A549 (cell line): ENCODE data around the gene XRN1. TPM values are rescaled to one million over a fixed set of nuclear protein-coding genes. Genes with fewer than 3 reads are reported as not detected.

ENCODE experiments used
- ATAC-seq, 2 experiments: fragments of 200-7000 bp in 1 of 2; fragments of >200 bp in 1 of 2; cut with Nextera tagmentation in 1 of 2; cut with Tn5 transposase in 1 of 2; 3 replicates each; pipeline versions ENCODE4 v1.8.0 to v1.9.1; 2018 to 2020; ENCODE audit warnings: mild to moderate bottlenecking in 1 of 2, moderate library complexity in 1 of 2
- CTCF ChIA-PET: fragments of 300-600 bp; sonication (Branson Sonifier 250); formaldehyde crosslinking; extraction: SDS; loops from one replicate; lab custom pipeline; 2021; ENCODE audit warnings: antibody characterized with exemption, inconsistent platforms; lab: Yijun Ruan, JAX
- POLR2A ChIA-PET: fragments of 350-600 bp; formaldehyde crosslinking; extraction: SDS; loops from one replicate; lab custom pipeline; 2021; ENCODE audit warnings: antibody characterized with exemption, inconsistent platforms; lab: Yijun Ruan, JAX
- DNase-seq, 2 experiments: peaks; one replicate each; pipeline versions ENCODE4 v3.0.0 to v3.0.0-alpha.2; 2011 to 2016; ENCODE audit warnings: low read depth in 1 of 2, low spot score in 1 of 2
- FAIRE-seq: peaks from 2 replicates; lab custom pipeline; 2011; peaks lifted over from hg19 to GRCh38; lab: Jason Lieb, UNC
- H3K27ac ChIP-seq, 2 experiments: fragments of >200 bp; sonication (Bioruptor Twin); formaldehyde crosslinking; 3 replicates each; pipeline ENCODE4 v1.5.1; 2016 to 2017
- H3K4me1 ChIP-seq: fragments of >200 bp; sonication (Bioruptor Twin); formaldehyde crosslinking; 3 replicates; pipeline ENCODE4 v1.6.1; 2016
- H3K4me2 ChIP-seq: fragments of >200 bp; sonication (Bioruptor Twin); formaldehyde crosslinking; 3 replicates; pipeline ENCODE4 v1.6.1; 2016
- H3K4me3 ChIP-seq: fragments of >200 bp; sonication (Bioruptor Twin); formaldehyde crosslinking; 3 replicates; pipeline ENCODE4 v1.5.1; 2016
- H3K9me3 ChIP-seq: fragments of >200 bp; sonication (Bioruptor Twin); formaldehyde crosslinking; 3 replicates; pipeline ENCODE4 v1.6.1; 2016
- CBX2 ChIP-seq: fragments of 200-600 bp; sonication (generic); IDR thresholded peaks from 2 replicates; pipeline ENCODE4 v1.6.1; 2016; ENCODE audit warnings: low read depth, mild to moderate bottlenecking, borderline replicate concordance
- CBX8 ChIP-seq: fragments of 200-600 bp; sonication (generic); IDR thresholded peaks from 2 replicates; pipeline ENCODE4 v1.6.1; 2016
- CEBPB ChIP-seq, 2 experiments: fragments of >200 bp in 1 of 2; sonication (Bioruptor Twin) in 1 of 2; formaldehyde crosslinking in 1 of 2; IDR thresholded peaks; 2 replicates each; pipeline ENCODE4 v1.6.1; 2012 to 2016
- FOSL2 ChIP-seq, 2 experiments: fragments of 450-650 bp in 1 of 2; fragments of >200 bp in 1 of 2; sonication (Bioruptor Twin) in 1 of 2; formaldehyde crosslinking; IDR thresholded peaks; 2 replicates each; pipeline versions ENCODE4 v1.5.0 to v1.6.1; 2016 to 2020; ENCODE audit warnings: mild to moderate bottlenecking in 1 of 2, moderate library complexity in 1 of 2
- GATA3 ChIP-seq: IDR thresholded peaks from 2 replicates; pipeline ENCODE4 v1.6.1; 2012; ENCODE audit warnings: borderline replicate concordance
- HDAC2 ChIP-seq: fragments of 200-600 bp; sonication (generic); IDR thresholded peaks from 2 replicates; pipeline ENCODE4 v1.6.1; 2016
- HOXB13 ChIP-seq: fragments of 250-450 bp; sonication (Bioruptor Pico); IDR thresholded peaks from 2 replicates; pipeline ENCODE4 v1.5.0; 2020; ENCODE audit warnings: low read depth, mild to moderate bottlenecking, moderate library complexity
- RARB ChIP-seq: fragments of 250-450 bp; sonication (Bioruptor Pico); IDR thresholded peaks from 2 replicates; pipeline ENCODE4 v1.8.0; 2021; ENCODE audit warnings: mild to moderate bottlenecking, moderate library complexity
- RCOR1 ChIP-seq: fragments of 150-350 bp; IDR thresholded peaks from 2 replicates; pipeline ENCODE4 v1.6.1; 2014; ENCODE audit warnings: antibody characterized with exemption, low read length, low read depth
- RNF2 ChIP-seq: fragments of 200-600 bp; sonication (generic); IDR thresholded peaks from 2 replicates; pipeline ENCODE4 v1.6.1; 2016; ENCODE audit warnings: low read depth, mild to moderate bottlenecking, antibody characterized with exemption, moderate library complexity, borderline replicate concordance
- SREBF2 ChIP-seq: fragments of 450-650 bp; IDR thresholded peaks from 2 replicates; pipeline ENCODE4 v1.6.1; 2014; ENCODE audit warnings: mild to moderate bottlenecking, moderate library complexity
- WGBS: methylation state at CpG from one replicate; pipeline ENCODE4 v1.1.6; 2017; ENCODE audit errors: missing lambda C conversion rate; 5-methylcytosine and 5-hydroxymethylcytosine counted together
- polyA plus RNA-seq, 4 experiments: library from polyadenylated mRNA; depleted of rRNA in 3 of 4; stranded (reverse); fragments of >200 nt; fragmentation: RNase III in 1 of 4; extraction: RNeasy Plus Mini Kit Qiagen cat#74134 plus additional on column Dnase treatment in 1 of 4; gene quantifications; 2 replicates in 3 of 4; 3 replicates in 1 of 4; pipeline ENCODE4 v1.2.3, GENCODE V29; 2011 to 2017
- TF ChIP-seq, protein P1 (sequence below): IDR thresholded peaks from 2 replicates; pipeline ENCODE4 v1.6.1; 2012; ENCODE audit warnings: low read depth, borderline replicate concordance
- TF ChIP-seq, protein P2 (sequence below): fragments of >200 bp; sonication (Bioruptor Twin); formaldehyde crosslinking; IDR thresholded peaks from 2 replicates; pipeline ENCODE4 v1.6.1; 2016
- TF ChIP-seq, protein P3 (sequence below): fragments of 200-600 bp; sonication (generic); IDR thresholded peaks from 2 replicates; pipeline ENCODE4 v1.6.1; 2016; ENCODE audit warnings: antibody characterized with exemption, mild to moderate bottlenecking, moderate library complexity
- TF ChIP-seq, protein P4 (sequence below): fragments of >200 bp; sonication (Bioruptor Twin); formaldehyde crosslinking; IDR thresholded peaks from 3 replicates; pipeline ENCODE4 v1.5.1; 2016
- TF ChIP-seq, protein P5 (sequence below): fragments of >200 bp; sonication (Bioruptor Twin); formaldehyde crosslinking; IDR thresholded peaks from 3 replicates; pipeline ENCODE4 v1.6.1; 2016

Gene XRN1
- polyA plus RNA-seq, 2 of the 4 experiments (the other 2 are of a cell fraction), result 4.2 to 22.6 TPM

DNA sequence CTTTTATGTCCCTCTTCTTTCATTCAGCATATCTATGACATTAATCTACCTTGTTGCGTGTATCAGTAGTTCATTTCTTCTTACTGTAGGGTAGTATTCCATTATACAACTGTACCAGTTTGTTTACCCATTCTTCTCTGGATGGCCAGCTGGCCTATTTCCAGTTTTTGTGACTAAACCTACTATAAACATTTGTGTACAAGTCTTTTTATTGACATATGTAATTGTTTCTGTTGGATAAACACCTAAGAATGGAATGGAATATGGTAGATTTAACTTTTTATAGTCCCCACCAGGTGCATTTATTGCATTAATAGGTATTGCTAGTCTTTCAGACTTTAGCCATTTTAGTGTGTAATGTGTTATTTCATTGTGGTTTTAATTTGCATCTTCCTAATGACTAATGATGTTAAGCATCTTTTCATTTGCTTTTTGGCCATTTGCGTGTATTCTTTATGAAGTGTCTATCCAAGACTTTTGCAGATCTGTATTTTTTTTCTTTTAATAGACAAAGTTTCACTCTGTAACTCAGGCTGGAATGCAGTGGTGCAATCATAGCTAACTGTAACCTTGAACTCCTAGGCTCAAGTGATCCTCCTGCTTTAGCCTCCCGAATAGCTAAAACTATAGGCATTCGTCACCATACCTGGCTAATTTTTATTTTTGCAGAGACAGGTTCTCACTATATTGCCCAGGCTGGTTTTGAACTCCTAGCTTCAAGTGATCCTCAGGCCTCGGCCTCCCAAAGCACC lies 41.9 kb upstream of the XRN1 start:
- H3K9me3 ChIP-seq, result no peaks in the 10 kb centered on the region
- TF ChIP-seq FOSL2 (IDR thresholded peaks at IDR 0.05) (no peak), FOSL2 (CRISPR knock-in tag; IDR thresholded peaks at IDR 0.05) (peak; percentile 16; the same call in 1 of the 2 replicates), CBX2 (no peak)
- H3K27ac ChIP-seq, result no peak overlapping the region
- 87% methylated on average over 5 of the region's 5 CpGs for WGBS
- DNase-seq (peak in 1 of 2 experiments; percentile 46), ATAC-seq (peak in 1 of 2 experiments; percentile 50; a peak in 1 of 6 replicates), FAIRE-seq (peak; percentile 23)
- H3K4me2 ChIP-seq, result no peak overlapping the region
- H3K4me1 ChIP-seq, result peaks cover 8% of the 10 kb centered on the region; the same call in 1 of the 3 replicates
- CTCF ChIA-PET, result interaction anchor here (1.1 to 1.4 kb wide), 2 partner anchors 9 to 339 kb away, joined by 3 read pairs; no protein-coding TSS in a partner anchor
- POLR2A ChIA-PET, result no interaction called here
- no peak overlapping the region for H3K4me3 ChIP-seq

DNA sequence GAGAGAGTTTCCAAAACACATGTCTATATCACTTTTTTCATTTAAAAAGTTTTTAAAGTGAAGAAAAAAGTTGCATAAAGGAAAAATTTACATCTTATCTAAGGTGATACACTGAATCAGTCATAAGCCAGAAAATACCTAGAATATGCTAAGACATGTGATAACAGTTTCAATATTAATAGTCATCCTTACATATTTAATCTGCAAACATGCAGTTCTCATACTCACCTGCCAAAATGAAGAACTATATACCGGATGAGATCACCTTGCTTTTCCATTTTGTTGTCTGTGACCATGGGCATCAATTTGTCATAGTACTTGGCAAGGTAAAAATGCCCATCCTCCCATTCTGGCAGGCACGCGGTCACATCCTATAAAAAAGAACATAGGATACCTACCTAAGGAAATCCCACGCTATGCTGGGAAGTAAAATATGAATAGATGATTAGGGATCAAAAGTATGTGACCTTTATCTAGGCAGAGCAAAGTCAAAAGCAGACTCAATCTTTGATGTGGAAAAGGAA lies 37.1 kb upstream of the XRN1 start:
- ATAC-seq, result no peak
- FAIRE-seq, result no peak
- ChIA-PET CTCF (no interaction called here), POLR2A (no interaction called here)
- H3K4me2 ChIP-seq, result no peak overlapping the region
- TF ChIP-seq RNF2 (no peak), HDAC2 (no peak), SREBF2 (no peak), CEBPB (IDR thresholded peaks at IDR 0.05) (no peak), CBX8 (no peak), RARB (no peak), GATA3 (no peak), RCOR1 (no peak), HOXB13 (CRISPR knock-in tag) (no peak), FOSL2 (IDR thresholded peaks at IDR 0.05) (no peak), FOSL2 (CRISPR knock-in tag; IDR thresholded peaks at IDR 0.05) (no peak)
- TF ChIP-seq, protein P1, sequence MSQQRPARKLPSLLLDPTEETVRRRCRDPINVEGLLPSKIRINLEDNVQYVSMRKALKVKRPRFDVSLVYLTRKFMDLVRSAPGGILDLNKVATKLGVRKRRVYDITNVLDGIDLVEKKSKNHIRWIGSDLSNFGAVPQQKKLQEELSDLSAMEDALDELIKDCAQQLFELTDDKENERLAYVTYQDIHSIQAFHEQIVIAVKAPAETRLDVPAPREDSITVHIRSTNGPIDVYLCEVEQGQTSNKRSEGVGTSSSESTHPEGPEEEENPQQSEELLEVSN, result no peak
- TF ChIP-seq, protein P2, sequence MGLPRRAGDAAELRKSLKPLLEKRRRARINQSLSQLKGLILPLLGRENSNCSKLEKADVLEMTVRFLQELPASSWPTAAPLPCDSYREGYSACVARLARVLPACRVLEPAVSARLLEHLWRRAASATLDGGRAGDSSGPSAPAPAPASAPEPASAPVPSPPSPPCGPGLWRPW, result no peak
- TF ChIP-seq, protein P3, sequence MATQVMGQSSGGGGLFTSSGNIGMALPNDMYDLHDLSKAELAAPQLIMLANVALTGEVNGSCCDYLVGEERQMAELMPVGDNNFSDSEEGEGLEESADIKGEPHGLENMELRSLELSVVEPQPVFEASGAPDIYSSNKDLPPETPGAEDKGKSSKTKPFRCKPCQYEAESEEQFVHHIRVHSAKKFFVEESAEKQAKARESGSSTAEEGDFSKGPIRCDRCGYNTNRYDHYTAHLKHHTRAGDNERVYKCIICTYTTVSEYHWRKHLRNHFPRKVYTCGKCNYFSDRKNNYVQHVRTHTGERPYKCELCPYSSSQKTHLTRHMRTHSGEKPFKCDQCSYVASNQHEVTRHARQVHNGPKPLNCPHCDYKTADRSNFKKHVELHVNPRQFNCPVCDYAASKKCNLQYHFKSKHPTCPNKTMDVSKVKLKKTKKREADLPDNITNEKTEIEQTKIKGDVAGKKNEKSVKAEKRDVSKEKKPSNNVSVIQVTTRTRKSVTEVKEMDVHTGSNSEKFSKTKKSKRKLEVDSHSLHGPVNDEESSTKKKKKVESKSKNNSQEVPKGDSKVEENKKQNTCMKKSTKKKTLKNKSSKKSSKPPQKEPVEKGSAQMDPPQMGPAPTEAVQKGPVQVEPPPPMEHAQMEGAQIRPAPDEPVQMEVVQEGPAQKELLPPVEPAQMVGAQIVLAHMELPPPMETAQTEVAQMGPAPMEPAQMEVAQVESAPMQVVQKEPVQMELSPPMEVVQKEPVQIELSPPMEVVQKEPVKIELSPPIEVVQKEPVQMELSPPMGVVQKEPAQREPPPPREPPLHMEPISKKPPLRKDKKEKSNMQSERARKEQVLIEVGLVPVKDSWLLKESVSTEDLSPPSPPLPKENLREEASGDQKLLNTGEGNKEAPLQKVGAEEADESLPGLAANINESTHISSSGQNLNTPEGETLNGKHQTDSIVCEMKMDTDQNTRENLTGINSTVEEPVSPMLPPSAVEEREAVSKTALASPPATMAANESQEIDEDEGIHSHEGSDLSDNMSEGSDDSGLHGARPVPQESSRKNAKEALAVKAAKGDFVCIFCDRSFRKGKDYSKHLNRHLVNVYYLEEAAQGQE, result no peak
- TF ChIP-seq, protein P4, sequence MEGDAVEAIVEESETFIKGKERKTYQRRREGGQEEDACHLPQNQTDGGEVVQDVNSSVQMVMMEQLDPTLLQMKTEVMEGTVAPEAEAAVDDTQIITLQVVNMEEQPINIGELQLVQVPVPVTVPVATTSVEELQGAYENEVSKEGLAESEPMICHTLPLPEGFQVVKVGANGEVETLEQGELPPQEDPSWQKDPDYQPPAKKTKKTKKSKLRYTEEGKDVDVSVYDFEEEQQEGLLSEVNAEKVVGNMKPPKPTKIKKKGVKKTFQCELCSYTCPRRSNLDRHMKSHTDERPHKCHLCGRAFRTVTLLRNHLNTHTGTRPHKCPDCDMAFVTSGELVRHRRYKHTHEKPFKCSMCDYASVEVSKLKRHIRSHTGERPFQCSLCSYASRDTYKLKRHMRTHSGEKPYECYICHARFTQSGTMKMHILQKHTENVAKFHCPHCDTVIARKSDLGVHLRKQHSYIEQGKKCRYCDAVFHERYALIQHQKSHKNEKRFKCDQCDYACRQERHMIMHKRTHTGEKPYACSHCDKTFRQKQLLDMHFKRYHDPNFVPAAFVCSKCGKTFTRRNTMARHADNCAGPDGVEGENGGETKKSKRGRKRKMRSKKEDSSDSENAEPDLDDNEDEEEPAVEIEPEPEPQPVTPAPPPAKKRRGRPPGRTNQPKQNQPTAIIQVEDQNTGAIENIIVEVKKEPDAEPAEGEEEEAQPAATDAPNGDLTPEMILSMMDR, result no peak
- TF ChIP-seq, protein P5, sequence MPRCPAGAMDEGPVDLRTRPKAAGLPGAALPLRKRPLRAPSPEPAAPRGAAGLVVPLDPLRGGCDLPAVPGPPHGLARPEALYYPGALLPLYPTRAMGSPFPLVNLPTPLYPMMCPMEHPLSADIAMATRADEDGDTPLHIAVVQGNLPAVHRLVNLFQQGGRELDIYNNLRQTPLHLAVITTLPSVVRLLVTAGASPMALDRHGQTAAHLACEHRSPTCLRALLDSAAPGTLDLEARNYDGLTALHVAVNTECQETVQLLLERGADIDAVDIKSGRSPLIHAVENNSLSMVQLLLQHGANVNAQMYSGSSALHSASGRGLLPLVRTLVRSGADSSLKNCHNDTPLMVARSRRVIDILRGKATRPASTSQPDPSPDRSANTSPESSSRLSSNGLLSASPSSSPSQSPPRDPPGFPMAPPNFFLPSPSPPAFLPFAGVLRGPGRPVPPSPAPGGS, result no peak
- H3K27ac ChIP-seq, result no peak overlapping the region
- peaks cover 21% of the 10 kb centered on the region for H3K9me3 ChIP-seq
- 95% methylated on average over 4 of the region's 4 CpGs for WGBS
- peaks cover 6% of the 10 kb centered on the region; the same call in 1 of the 3 replicates for H3K4me1 ChIP-seq
- H3K4me3 ChIP-seq, result no peak overlapping the region
- DNase-seq, result no peak
